Skeletal muscle satellite cell (primary cell): ENCODE data around the gene MAPKAPK2.

Experiments
- H3K27me3 ChIP-seq: 2 replicates; pipeline ENCODE4 v1.7.0; 2013; ENCODE audit warnings: low read length; ENCODE audit not compliant: control insufficient read depth, insufficient read depth
- H3K36me3 ChIP-seq: 2 replicates; pipeline ENCODE4 v1.7.0; 2013; ENCODE audit warnings: mild to moderate bottlenecking, control low read depth, low read length; ENCODE audit not compliant: insufficient read depth
- H3K4me1 ChIP-seq: 2 replicates; pipeline ENCODE4 v1.7.0; 2013; ENCODE audit warnings: low read length; ENCODE audit not compliant: control insufficient read depth, insufficient read depth
- H3K4me2 ChIP-seq: 2 replicates; pipeline ENCODE4 v1.7.0; 2013; ENCODE audit warnings: mild to moderate bottlenecking, low read length
- H3K4me3 ChIP-seq: 2 replicates; pipeline ENCODE4 v1.7.0; 2013; ENCODE audit warnings: low read length
- H3K9ac ChIP-seq: 2 replicates; pipeline ENCODE4 v1.7.0; 2013; ENCODE audit warnings: mild to moderate bottlenecking, low read depth, low read length, moderate library complexity
- H3K9me3 ChIP-seq: replicated peaks from 2 replicates; pipeline ENCODE4 v1.7.0; 2013; ENCODE audit warnings: mild to moderate bottlenecking, control low read depth, low read length

The MAPKAPK2 gene

GRCh38 chr1:206674236-206674635, 10.5 kb upstream of the MAPKAPK2 start:
- peak overlapping the region; percentile 47 for H3K9ac ChIP-seq
- peaks cover 32% of the 10 kb centered on the region for H3K4me1 ChIP-seq
- H3K36me3 ChIP-seq = no peaks in the 10 kb centered on the region
- no peaks in the 10 kb centered on the region for H3K9me3 ChIP-seq
- H3K4me3 ChIP-seq = no peak overlapping the region
- no peaks in the 10 kb centered on the region for H3K27me3 ChIP-seq
- peak overlapping the region; percentile 32 for H3K4me2 ChIP-seq

- Histone ChIP-seq H3K9me3 (no peaks in the 10 kb centered on the region), H3K27me3 (no peaks in the 10 kb centered on the region), H3K4me3 (no peak overlapping the region), H3K36me3 (no peaks in the 10 kb centered on the region), H3K4me2 (peak overlapping the region; percentile 39), H3K4me1 (peaks cover 32% of the 10 kb centered on the region), H3K9ac (peak overlapping the region; percentile 47)
Measured at GRCh38 chr1:206674745-206675175, 9.9 kb upstream of the MAPKAPK2 start.

- Histone ChIP-seq H3K9me3 (no peaks in the 10 kb centered on the region), H3K4me1 (peaks cover 32% of the 10 kb centered on the region), H3K9ac (no peak overlapping the region), H3K4me2 (no peak overlapping the region), H3K27me3 (no peaks in the 10 kb centered on the region), H3K4me3 (no peak overlapping the region), H3K36me3 (no peaks in the 10 kb centered on the region)
Measured at GRCh38 chr1:206676499-206676898, 8.2 kb upstream of the MAPKAPK2 start.

- Histone ChIP-seq H3K36me3 (no peaks in the 10 kb centered on the region), H3K4me2 (no peak overlapping the region), H3K4me1 (peaks cover 20% of the 10 kb centered on the region), H3K9ac (no peak overlapping the region), H3K4me3 (no peak overlapping the region), H3K9me3 (no peaks in the 10 kb centered on the region), H3K27me3 (peaks cover 5% of the 10 kb centered on the region)
Measured at GRCh38 chr1:206678490-206678889, 6.2 kb upstream of the MAPKAPK2 start.

- peaks cover 13% of the 10 kb centered on the region for H3K4me1 ChIP-seq
- no peak overlapping the region for H3K4me2 ChIP-seq
- no peaks in the 10 kb centered on the region for H3K36me3 ChIP-seq
- H3K27me3 ChIP-seq = peaks cover 8% of the 10 kb centered on the region
- no peak overlapping the region for H3K4me3 ChIP-seq
- no peak overlapping the region for H3K9ac ChIP-seq
- H3K9me3 ChIP-seq = no peaks in the 10 kb centered on the region
Measured at GRCh38 chr1:206679738-206680211, 4.9 kb upstream of the MAPKAPK2 start.

GRCh38 chr1:206680279-206680678, 4.4 kb upstream of the MAPKAPK2 start:
- Histone ChIP-seq H3K36me3 (no peaks in the 10 kb centered on the region), H3K4me3 (no peak overlapping the region), H3K4me1 (peaks cover 9% of the 10 kb centered on the region), H3K9ac (no peak overlapping the region), H3K9me3 (no peaks in the 10 kb centered on the region), H3K27me3 (peaks cover 8% of the 10 kb centered on the region), H3K4me2 (no peak overlapping the region)

GRCh38 chr1:206681359-206681758, 3.3 kb upstream of the MAPKAPK2 start:
- peaks cover 4% of the 10 kb centered on the region for H3K4me1 ChIP-seq
- H3K9me3 ChIP-seq = no peaks in the 10 kb centered on the region
- H3K4me3 ChIP-seq = no peak overlapping the region
- peaks cover 8% of the 10 kb centered on the region for H3K27me3 ChIP-seq
- H3K36me3 ChIP-seq = no peaks in the 10 kb centered on the region
- H3K9ac ChIP-seq = no peak overlapping the region
- H3K4me2 ChIP-seq = no peak overlapping the region

GRCh38 chr1:206682111-206682510, 2.6 kb upstream of the MAPKAPK2 start:
- Histone ChIP-seq H3K9me3 (no peaks in the 10 kb centered on the region), H3K27me3 (peaks cover 8% of the 10 kb centered on the region), H3K9ac (no peak overlapping the region), H3K4me3 (no peak overlapping the region), H3K4me1 (peaks cover 9% of the 10 kb centered on the region), H3K36me3 (no peaks in the 10 kb centered on the region), H3K4me2 (no peak overlapping the region)

- H3K4me3 ChIP-seq = no peak overlapping the region
- no peaks in the 10 kb centered on the region for H3K9me3 ChIP-seq
- H3K9ac ChIP-seq = no peak overlapping the region
- no peak overlapping the region for H3K4me2 ChIP-seq
- no peaks in the 10 kb centered on the region for H3K36me3 ChIP-seq
- peaks cover 21% of the 10 kb centered on the region for H3K4me1 ChIP-seq
- H3K27me3 ChIP-seq = peaks cover 8% of the 10 kb centered on the region
Measured at GRCh38 chr1:206683313-206683712, 1.4 kb upstream of the MAPKAPK2 start.

- no peaks in the 10 kb centered on the region for H3K36me3 ChIP-seq
- H3K9ac ChIP-seq = peak overlapping the region; percentile 52
- H3K4me3 ChIP-seq = peak overlapping the region; percentile 74
- peaks cover 22% of the 10 kb centered on the region for H3K4me1 ChIP-seq
- H3K9me3 ChIP-seq = no peaks in the 10 kb centered on the region
- H3K27me3 ChIP-seq = peaks cover 8% of the 10 kb centered on the region
- H3K4me2 ChIP-seq = peak overlapping the region; percentile 88
Measured at GRCh38 chr1:206684003-206684402, 702 bp upstream of the MAPKAPK2 start.

- H3K4me3 ChIP-seq = peak overlapping the region; percentile 89
- H3K36me3 ChIP-seq = no peaks in the 10 kb centered on the region
- H3K4me2 ChIP-seq = peak overlapping the region; percentile 88
Measured at GRCh38 chr1:206685334-206685768, 646 bp downstream of the MAPKAPK2 start.

GRCh38 chr1:206685769-206686477, 1.2 kb downstream of the MAPKAPK2 start:
- H3K4me1 ChIP-seq = peaks cover 28% of the 10 kb centered on the region
- H3K36me3 ChIP-seq = no peaks in the 10 kb centered on the region

More at GRCh38 chr1:206685334-206685768, 646 bp downstream of the MAPKAPK2 start:
- peak overlapping the region; percentile 96 for H3K9ac ChIP-seq
- no peaks in the 10 kb centered on the region for H3K9me3 ChIP-seq
- H3K27me3 ChIP-seq = peaks cover 8% of the 10 kb centered on the region
- peaks cover 22% of the 10 kb centered on the region for H3K4me1 ChIP-seq

More at GRCh38 chr1:206685769-206686477, 1.2 kb downstream of the MAPKAPK2 start:
- Histone ChIP-seq H3K27me3 (peaks cover 8% of the 10 kb centered on the region), H3K9me3 (no peaks in the 10 kb centered on the region), H3K4me3 (peak overlapping the region; percentile 89), H3K4me2 (peak overlapping the region; percentile 88), H3K9ac (peak overlapping the region; percentile 96)
